HEK293 (cell line): ENCODE results near the gene SLC2A4RG.

Experiments used
- CTCF ChIA-PET: fragments of 350-600 bp; formaldehyde crosslinking; extraction: SDS; loops from one replicate; lab custom pipeline; 2021; ENCODE audit warnings: antibody characterized with exemption; lab: Yijun Ruan, JAX
- POLR2A ChIA-PET: fragments of 300-600 bp; formaldehyde crosslinking; extraction: SDS; loops from one replicate; lab custom pipeline; 2020; ENCODE audit warnings: antibody characterized with exemption, inconsistent platforms; lab: Yijun Ruan, JAX
- H3K27ac ChIP-seq: fragments of 200-500 bp; sonication (Bioruptor generic); 2 replicates; pipeline ENCODE4 v1.5.1; 2014; ENCODE audit warnings: low read depth, low read length, control low read depth, inconsistent platforms; ENCODE audit errors: extremely low read depth
- H3K36me3 ChIP-seq, 2 experiments: fragments of 200-500 bp in 1 of 2; sonication (Bioruptor generic) in 1 of 2; 1 replicate in 1 of 2; 2 replicates in 1 of 2; pipeline ENCODE4 v1.5.1; 2014 to 2017; ENCODE audit warnings: inconsistent platforms in 2 of 2, low read length in 2 of 2; ENCODE audit not compliant: control insufficient read depth in 2 of 2, insufficient read depth in 1 of 2
- H3K4me1 ChIP-seq: fragments of 200-500 bp; sonication (Bioruptor generic); 2 replicates; pipeline ENCODE4 v1.5.1; 2014; ENCODE audit warnings: mild to moderate bottlenecking, low read length, inconsistent platforms; ENCODE audit not compliant: control insufficient read depth, insufficient read depth
- H3K4me3 ChIP-seq: 2 replicates; pipeline ENCODE4 v1.5.1; 2011; ENCODE audit warnings: low read depth, mild to moderate bottlenecking, control low read depth, low read length, moderate library complexity
- H3K9me3 ChIP-seq: fragments of 200-500 bp; sonication (Bioruptor generic); 2 replicates; pipeline ENCODE4 v1.5.1; 2014; ENCODE audit warnings: low read depth, low read length, inconsistent platforms; ENCODE audit not compliant: control insufficient read depth, insufficient read depth
- GFI1B ChIP-seq: fragments of 450-650 bp; formaldehyde crosslinking; IDR thresholded peaks from 2 replicates; pipeline ENCODE4 v1.5.1; 2016; ENCODE audit warnings: missing biosample characterization, missing genetic modification characterization
- GLI2 ChIP-seq: fragments of 450-650 bp; formaldehyde crosslinking; IDR thresholded peaks from 2 replicates; pipeline ENCODE4; 2017; ENCODE audit warnings: missing biosample characterization, missing genetic modification characterization, low read depth, borderline replicate concordance
- GLIS2 ChIP-seq: fragments of 450-650 bp; formaldehyde crosslinking; IDR thresholded peaks from 2 replicates; pipeline ENCODE4 v1.5.1; 2016; ENCODE audit warnings: missing biosample characterization, missing genetic modification characterization
- HOXC10 ChIP-seq: sonication (generic); formaldehyde crosslinking; IDR thresholded peaks from 2 replicates; pipeline ENCODE4 v1.8.1; 2023; ENCODE audit warnings: mild to moderate bottlenecking, missing genetic modification reagents
- KLF10 ChIP-seq: fragments of 450-650 bp; IDR thresholded peaks from 2 replicates; pipeline ENCODE4 v1.5.1; 2018; ENCODE audit warnings: missing biosample characterization, mild to moderate bottlenecking, missing genetic modification characterization
- TCF7L2 ChIP-seq: IDR thresholded peaks from 2 replicates; pipeline ENCODE4 v1.6.1; 2011; ENCODE audit warnings: low read depth, mild to moderate bottlenecking, inconsistent platforms, low read length, moderate library complexity, borderline replicate concordance
- YY1 ChIP-seq: fragments of 450-650 bp; formaldehyde crosslinking; IDR thresholded peaks from 2 replicates; pipeline ENCODE4 v1.5.1; 2018; ENCODE audit warnings: missing biosample characterization, missing genetic modification characterization
- ZNF394 ChIP-seq: fragments of 450-650 bp; formaldehyde crosslinking; IDR thresholded peaks from 2 replicates; pipeline ENCODE4 v1.5.1; 2016; ENCODE audit warnings: missing biosample characterization, missing genetic modification characterization, mild to moderate bottlenecking, moderate library complexity, borderline replicate concordance
- ZNF548 ChIP-seq: fragments of 450-650 bp; formaldehyde crosslinking; IDR thresholded peaks from 2 replicates; pipeline ENCODE4 v1.5.1; 2016; ENCODE audit warnings: missing biosample characterization, missing genetic modification characterization
- ZNF664 ChIP-seq: fragments of 450-650 bp; formaldehyde crosslinking; IDR thresholded peaks from 2 replicates; pipeline ENCODE4 v1.5.1; 2016; ENCODE audit warnings: missing biosample characterization, missing genetic modification characterization
- ZNF701 ChIP-seq: fragments of 450-650 bp; formaldehyde crosslinking; IDR thresholded peaks from 2 replicates; pipeline ENCODE4 v1.5.1; 2016; ENCODE audit warnings: missing biosample characterization, missing genetic modification characterization
- ZNF707 ChIP-seq: fragments of 450-650 bp; formaldehyde crosslinking; IDR thresholded peaks from 2 replicates; pipeline ENCODE4 v1.5.1; 2016; ENCODE audit warnings: missing biosample characterization, missing genetic modification characterization
- ZNF791 ChIP-seq: fragments of 450-650 bp; formaldehyde crosslinking; IDR thresholded peaks from 2 replicates; pipeline ENCODE4 v1.5.1; 2016; ENCODE audit warnings: missing biosample characterization, missing genetic modification characterization
- TF ChIP-seq, protein P1 (sequence below): fragments of 450-650 bp; formaldehyde crosslinking; IDR thresholded peaks from 2 replicates; pipeline ENCODE4 v1.5.1; 2016; ENCODE audit warnings: missing biosample characterization, missing genetic modification characterization
- TF ChIP-seq, protein P2 (sequence below): fragments of 450-650 bp; formaldehyde crosslinking; IDR thresholded peaks from 2 replicates; pipeline ENCODE4 v1.5.1; 2016; ENCODE audit warnings: missing biosample characterization, missing genetic modification characterization
- TF ChIP-seq, protein P3 (sequence below): fragments of 450-650 bp; formaldehyde crosslinking; IDR thresholded peaks from 2 replicates; pipeline ENCODE4 v1.5.1; 2016; ENCODE audit warnings: missing biosample characterization, missing genetic modification characterization, borderline replicate concordance
- TF ChIP-seq, protein P4 (sequence below): fragments of 450-650 bp; formaldehyde crosslinking; IDR thresholded peaks from 2 replicates; pipeline ENCODE4 v1.5.1; 2016; ENCODE audit warnings: missing biosample characterization, missing genetic modification characterization
- TF ChIP-seq, protein P5 (sequence below): fragments of 450-650 bp; formaldehyde crosslinking; IDR thresholded peaks from 2 replicates; pipeline ENCODE4 v1.5.1; 2017; ENCODE audit warnings: missing biosample characterization, missing genetic modification characterization

Gene SLC2A4RG

DNA sequence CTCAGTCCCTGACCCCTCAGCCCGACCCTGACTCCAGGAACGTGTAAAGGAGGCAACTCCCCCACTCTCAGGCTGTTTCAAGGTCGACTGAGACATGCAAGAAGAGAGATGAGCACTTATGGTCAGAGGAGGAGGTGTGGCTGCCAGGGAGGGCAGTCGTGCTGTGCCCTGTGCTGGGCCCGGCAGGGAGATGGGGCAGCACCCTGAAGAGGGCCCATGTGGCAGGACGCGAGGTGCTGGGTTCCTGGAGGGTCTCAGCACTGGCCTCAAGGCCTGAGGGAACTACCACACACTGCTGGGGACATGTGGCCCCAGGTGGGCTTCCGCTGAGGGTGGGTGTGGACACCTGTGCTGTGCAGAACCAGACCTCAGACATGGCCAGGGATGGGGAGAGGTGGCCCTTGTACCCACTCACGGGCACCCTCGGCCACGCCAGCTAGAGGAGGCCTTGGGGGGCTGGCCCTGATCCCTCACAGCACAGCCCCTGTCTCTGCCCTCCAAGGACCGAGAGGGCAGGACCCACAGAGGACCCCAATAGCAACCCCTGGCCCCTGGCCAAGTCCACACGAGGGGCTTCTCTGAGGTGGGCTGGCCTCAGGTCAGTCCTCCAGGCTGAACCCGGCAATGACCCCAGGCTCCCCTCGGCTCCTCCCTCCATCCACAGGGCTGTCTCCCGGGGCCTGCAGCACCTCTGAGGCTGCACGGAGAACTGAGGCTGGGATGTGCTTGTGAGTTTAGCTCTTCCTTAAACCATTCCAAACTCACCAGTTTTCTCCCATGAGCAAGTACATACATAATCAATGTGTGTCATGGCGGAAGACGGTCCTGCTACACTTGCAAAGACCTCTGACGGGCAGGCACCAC, 8.7 kb downstream of the SLC2A4RG start:
- ChIA-PET CTCF (interaction anchor here (0.5 to 0.6 kb wide), 2 partner anchors 28 to 283 kb away, joined by 3 to 4 read pairs; no protein-coding TSS in a partner anchor), POLR2A (interaction anchor here (0.8 kb wide), 1 partner anchor 41 kb away, joined by 3 read pairs; the partner anchor contains the start of genes ARFRP1 and ZGPAT)
- no peak overlapping the region for H3K4me3 ChIP-seq
- TF ChIP-seq GLIS2 (tag by site-specific recombination), result no peak
- TF ChIP-seq ZNF664 (tag by site-specific recombination), result no peak
- no peak for TF ChIP-seq HOXC10 (CRISPR knock-in tag)
- TF ChIP-seq, protein P1, sequence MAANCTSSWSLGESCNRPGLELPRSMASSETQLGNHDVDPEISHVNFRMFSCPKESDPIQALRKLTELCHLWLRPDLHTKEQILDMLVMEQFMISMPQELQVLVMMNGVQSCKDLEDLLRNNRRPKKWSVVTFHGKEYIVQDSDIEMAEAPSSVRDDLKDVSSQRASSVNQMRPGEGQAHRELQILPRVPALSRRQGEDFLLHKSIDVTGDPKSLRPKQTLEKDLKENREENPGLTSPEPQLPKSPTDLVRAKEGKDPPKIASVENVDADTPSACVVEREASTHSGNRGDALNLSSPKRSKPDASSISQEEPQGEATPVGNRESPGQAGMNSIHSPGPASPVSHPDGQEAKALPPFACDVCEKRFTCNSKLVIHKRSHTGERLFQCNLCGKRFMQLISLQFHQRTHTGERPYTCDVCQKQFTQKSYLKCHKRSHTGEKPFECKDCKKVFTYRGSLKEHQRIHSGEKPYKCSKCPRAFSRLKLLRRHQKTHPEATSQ, result no peak
- TF ChIP-seq, protein P2, sequence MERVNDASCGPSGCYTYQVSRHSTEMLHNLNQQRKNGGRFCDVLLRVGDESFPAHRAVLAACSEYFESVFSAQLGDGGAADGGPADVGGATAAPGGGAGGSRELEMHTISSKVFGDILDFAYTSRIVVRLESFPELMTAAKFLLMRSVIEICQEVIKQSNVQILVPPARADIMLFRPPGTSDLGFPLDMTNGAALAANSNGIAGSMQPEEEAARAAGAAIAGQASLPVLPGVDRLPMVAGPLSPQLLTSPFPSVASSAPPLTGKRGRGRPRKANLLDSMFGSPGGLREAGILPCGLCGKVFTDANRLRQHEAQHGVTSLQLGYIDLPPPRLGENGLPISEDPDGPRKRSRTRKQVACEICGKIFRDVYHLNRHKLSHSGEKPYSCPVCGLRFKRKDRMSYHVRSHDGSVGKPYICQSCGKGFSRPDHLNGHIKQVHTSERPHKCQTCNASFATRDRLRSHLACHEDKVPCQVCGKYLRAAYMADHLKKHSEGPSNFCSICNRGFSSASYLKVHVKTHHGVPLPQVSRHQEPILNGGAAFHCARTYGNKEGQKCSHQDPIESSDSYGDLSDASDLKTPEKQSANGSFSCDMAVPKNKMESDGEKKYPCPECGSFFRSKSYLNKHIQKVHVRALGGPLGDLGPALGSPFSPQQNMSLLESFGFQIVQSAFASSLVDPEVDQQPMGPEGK (tag by site-specific recombination), result no peak
- TF ChIP-seq ZNF701 (tag by site-specific recombination), result no peak
- TF ChIP-seq, protein P3, sequence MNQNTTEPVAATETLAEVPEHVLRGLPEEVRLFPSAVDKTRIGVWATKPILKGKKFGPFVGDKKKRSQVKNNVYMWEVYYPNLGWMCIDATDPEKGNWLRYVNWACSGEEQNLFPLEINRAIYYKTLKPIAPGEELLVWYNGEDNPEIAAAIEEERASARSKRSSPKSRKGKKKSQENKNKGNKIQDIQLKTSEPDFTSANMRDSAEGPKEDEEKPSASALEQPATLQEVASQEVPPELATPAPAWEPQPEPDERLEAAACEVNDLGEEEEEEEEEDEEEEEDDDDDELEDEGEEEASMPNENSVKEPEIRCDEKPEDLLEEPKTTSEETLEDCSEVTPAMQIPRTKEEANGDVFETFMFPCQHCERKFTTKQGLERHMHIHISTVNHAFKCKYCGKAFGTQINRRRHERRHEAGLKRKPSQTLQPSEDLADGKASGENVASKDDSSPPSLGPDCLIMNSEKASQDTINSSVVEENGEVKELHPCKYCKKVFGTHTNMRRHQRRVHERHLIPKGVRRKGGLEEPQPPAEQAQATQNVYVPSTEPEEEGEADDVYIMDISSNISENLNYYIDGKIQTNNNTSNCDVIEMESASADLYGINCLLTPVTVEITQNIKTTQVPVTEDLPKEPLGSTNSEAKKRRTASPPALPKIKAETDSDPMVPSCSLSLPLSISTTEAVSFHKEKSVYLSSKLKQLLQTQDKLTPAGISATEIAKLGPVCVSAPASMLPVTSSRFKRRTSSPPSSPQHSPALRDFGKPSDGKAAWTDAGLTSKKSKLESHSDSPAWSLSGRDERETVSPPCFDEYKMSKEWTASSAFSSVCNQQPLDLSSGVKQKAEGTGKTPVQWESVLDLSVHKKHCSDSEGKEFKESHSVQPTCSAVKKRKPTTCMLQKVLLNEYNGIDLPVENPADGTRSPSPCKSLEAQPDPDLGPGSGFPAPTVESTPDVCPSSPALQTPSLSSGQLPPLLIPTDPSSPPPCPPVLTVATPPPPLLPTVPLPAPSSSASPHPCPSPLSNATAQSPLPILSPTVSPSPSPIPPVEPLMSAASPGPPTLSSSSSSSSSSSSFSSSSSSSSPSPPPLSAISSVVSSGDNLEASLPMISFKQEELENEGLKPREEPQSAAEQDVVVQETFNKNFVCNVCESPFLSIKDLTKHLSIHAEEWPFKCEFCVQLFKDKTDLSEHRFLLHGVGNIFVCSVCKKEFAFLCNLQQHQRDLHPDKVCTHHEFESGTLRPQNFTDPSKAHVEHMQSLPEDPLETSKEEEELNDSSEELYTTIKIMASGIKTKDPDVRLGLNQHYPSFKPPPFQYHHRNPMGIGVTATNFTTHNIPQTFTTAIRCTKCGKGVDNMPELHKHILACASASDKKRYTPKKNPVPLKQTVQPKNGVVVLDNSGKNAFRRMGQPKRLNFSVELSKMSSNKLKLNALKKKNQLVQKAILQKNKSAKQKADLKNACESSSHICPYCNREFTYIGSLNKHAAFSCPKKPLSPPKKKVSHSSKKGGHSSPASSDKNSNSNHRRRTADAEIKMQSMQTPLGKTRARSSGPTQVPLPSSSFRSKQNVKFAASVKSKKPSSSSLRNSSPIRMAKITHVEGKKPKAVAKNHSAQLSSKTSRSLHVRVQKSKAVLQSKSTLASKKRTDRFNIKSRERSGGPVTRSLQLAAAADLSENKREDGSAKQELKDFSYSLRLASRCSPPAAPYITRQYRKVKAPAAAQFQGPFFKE (tag by site-specific recombination), result no peak
- TF ChIP-seq ZNF707 (tag by site-specific recombination), result no peak
- TF ChIP-seq, protein P4, sequence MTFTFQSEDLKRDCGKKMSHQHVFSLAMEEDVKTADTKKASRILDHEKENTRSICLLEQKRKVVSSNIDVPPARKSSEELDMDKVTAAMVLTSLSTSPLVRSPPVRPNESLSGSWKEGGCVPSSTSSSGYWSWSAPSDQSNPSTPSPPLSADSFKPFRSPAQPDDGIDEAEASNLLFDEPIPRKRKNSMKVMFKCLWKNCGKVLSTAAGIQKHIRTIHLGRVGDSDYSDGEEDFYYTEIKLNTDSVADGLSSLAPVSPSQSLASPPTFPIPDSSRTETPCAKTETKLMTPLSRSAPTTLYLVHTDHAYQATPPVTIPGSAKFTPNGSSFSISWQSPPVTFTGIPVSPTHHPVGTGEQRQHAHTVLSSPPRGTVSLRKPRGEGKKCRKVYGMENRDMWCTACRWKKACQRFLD (tag by site-specific recombination), result no peak
- TF ChIP-seq GLI2 (tag by site-specific recombination), result no peak
- TF ChIP-seq GFI1B, result no peak
- TF ChIP-seq ZNF791 (tag by site-specific recombination), result no peak
- no peak for TF ChIP-seq TCF7L2
- TF ChIP-seq, protein P5, sequence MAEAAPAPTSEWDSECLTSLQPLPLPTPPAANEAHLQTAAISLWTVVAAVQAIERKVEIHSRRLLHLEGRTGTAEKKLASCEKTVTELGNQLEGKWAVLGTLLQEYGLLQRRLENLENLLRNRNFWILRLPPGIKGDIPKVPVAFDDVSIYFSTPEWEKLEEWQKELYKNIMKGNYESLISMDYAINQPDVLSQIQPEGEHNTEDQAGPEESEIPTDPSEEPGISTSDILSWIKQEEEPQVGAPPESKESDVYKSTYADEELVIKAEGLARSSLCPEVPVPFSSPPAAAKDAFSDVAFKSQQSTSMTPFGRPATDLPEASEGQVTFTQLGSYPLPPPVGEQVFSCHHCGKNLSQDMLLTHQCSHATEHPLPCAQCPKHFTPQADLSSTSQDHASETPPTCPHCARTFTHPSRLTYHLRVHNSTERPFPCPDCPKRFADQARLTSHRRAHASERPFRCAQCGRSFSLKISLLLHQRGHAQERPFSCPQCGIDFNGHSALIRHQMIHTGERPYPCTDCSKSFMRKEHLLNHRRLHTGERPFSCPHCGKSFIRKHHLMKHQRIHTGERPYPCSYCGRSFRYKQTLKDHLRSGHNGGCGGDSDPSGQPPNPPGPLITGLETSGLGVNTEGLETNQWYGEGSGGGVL (tag by site-specific recombination), result no peak
- no peak for TF ChIP-seq KLF10
- no peak for TF ChIP-seq ZNF394 (tag by site-specific recombination)
- no peak for TF ChIP-seq ZNF548
- no peak for TF ChIP-seq YY1
- peaks cover 3 to 7% of the 10 kb centered on the region in 2 experiments; a peak in 1 of 3 replicates for H3K36me3 ChIP-seq
- H3K4me1 ChIP-seq, result no peaks in the 10 kb centered on the region
- no peaks in the 10 kb centered on the region for H3K9me3 ChIP-seq
- no peak overlapping the region for H3K27ac ChIP-seq
